ENCODE measurements around the gene METTL15.

DNA sequence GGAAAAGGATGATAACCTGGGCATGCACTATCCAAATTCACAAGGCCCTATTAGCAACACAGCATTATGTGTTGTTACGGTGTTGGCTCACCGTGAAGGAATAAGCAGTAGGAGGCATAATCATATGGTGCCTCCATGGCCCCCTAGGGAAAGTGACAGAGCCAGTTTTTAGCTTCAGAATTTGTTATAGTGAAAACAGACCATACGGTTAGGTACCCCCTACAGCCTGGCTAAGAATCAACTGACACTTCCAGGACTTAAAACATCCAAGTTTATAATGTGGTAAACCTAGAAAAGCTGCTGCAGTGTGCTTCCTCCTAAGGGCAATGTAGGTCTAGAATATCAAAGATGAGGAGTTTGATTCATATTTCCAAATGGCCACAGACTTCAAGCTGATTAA, 30.7 kb upstream of the METTL15 start:
- TF ChIP-seq, protein P1, sequence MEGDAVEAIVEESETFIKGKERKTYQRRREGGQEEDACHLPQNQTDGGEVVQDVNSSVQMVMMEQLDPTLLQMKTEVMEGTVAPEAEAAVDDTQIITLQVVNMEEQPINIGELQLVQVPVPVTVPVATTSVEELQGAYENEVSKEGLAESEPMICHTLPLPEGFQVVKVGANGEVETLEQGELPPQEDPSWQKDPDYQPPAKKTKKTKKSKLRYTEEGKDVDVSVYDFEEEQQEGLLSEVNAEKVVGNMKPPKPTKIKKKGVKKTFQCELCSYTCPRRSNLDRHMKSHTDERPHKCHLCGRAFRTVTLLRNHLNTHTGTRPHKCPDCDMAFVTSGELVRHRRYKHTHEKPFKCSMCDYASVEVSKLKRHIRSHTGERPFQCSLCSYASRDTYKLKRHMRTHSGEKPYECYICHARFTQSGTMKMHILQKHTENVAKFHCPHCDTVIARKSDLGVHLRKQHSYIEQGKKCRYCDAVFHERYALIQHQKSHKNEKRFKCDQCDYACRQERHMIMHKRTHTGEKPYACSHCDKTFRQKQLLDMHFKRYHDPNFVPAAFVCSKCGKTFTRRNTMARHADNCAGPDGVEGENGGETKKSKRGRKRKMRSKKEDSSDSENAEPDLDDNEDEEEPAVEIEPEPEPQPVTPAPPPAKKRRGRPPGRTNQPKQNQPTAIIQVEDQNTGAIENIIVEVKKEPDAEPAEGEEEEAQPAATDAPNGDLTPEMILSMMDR (IDR thresholded peaks at IDR 0.05) = no peak
- TF ChIP-seq POLR2A (IDR thresholded peaks at IDR 0.05) = no peak
